ENCODE measurements around the gene CEP85. TPM values are rescaled to one million over a fixed set of nuclear protein-coding genes. Genes with fewer than 3 reads are reported as not detected.

The CEP85 gene
- total and polyA plus RNA-seq, 2 of the 13 experiments (the other 11 are each of a cell fraction or from before 2014, with no cell fraction given): 16.1 to 26.7 TPM

DNA sequence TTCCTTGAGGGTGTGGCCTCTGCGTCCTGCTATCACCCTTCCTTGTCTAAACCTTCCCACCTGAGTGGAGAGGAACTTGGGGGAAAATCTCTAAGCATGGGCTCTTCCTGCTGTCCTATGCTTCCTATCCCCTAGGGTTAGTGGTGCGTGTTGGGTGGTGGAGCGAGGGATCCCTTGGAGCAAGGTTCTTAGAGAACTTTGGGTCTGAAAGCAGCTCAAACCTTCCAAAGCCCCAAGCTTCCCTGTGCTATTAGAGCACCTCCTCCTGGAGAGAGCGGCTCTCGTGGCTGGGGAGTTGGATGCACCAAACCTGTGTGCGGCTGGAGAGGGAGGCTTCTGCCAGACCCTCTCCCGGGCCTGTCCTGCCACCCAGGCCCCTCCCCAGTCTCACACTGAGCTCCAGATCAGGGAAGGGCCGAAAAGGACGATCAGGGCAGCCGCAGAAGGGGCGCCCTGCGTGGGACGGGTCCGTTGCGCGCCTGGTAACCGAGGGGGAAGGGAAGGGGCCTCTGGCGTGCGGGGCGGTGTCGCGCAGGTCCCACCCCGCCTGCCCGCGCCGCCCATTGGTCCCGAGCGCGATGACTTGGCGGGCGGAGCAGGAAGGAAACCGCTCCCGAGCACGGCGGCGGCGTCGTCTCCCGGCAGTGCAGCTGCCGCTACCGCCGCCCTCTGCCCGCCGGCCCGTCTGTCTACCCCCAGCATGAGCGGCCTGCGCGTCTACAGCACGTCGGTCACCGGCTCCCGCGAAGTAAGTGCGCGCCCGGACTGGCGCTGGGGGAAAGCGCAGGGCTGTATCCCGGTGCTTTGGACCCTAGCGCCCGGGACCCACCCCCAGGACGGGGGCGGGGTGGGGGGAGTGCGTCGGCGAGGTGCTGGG lies 45.7 kb downstream of the CEP85 start, which contains the start of gene SH3BGRL3 (continued):
- TF ChIP-seq KAT8 (CRISPR knock-in tag; IDR thresholded peaks at IDR 0.05): peak; percentile 73
- no peak for TF ChIP-seq HNRNPL (IDR thresholded peaks at IDR 0.05; ENCODE audit: low read depth, low read length)
- TF ChIP-seq REL (CRISPR knock-in tag; conservative IDR thresholded peaks at IDR 0.05): 0 out of 2 replicates have a peak, but pooled peaks have one; percentile 62
- no peak; the same call in 1 of the 2 replicates for TF ChIP-seq MAZ (IDR thresholded peaks at IDR 0.05; ENCODE audit: borderline replicate concordance, low read depth, low read length)
- peak; percentile 86; the same call in 1 of the 2 replicates for TF ChIP-seq MAZ (CRISPR knock-in tag; IDR thresholded peaks at IDR 0.05; ENCODE audit: low read depth)
- TF ChIP-seq FLYWCH1 (CRISPR knock-in tag; IDR thresholded peaks at IDR 0.05): no peak
- TF ChIP-seq CSRNP1 (CRISPR knock-in tag; IDR thresholded peaks at IDR 0.05): peak; percentile 71; the same call in 1 of the 2 replicates
- TF ChIP-seq ZNF678 (CRISPR knock-in tag; IDR thresholded peaks at IDR 0.05): no peak
- TF ChIP-seq HOXA5 (CRISPR knock-in tag; IDR thresholded peaks at IDR 0.05): no peak
- TF ChIP-seq ZNF777 (CRISPR knock-in tag; IDR thresholded peaks at IDR 0.05): 0 out of 2 replicates have a peak, but pooled peaks have one; percentile 49
- TF ChIP-seq, protein P1, sequence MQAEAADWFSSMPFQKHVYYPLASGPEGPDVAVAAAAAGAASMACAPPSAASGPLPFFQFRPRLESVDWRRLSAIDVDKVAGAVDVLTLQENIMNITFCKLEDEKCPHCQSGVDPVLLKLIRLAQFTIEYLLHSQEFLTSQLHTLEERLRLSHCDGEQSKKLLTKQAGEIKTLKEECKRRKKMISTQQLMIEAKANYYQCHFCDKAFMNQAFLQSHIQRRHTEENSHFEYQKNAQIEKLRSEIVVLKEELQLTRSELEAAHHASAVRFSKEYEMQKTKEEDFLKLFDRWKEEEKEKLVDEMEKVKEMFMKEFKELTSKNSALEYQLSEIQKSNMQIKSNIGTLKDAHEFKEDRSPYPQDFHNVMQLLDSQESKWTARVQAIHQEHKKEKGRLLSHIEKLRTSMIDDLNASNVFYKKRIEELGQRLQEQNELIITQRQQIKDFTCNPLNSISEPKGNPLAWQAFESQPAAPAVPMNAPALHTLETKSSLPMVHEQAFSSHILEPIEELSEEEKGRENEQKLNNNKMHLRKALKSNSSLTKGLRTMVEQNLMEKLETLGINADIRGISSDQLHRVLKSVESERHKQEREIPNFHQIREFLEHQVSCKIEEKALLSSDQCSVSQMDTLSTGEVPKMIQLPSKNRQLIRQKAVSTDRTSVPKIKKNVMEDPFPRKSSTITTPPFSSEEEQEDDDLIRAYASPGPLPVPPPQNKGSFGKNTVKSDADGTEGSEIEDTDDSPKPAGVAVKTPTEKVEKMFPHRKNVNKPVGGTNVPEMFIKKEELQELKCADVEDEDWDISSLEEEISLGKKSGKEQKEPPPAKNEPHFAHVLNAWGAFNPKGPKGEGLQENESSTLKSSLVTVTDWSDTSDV (CRISPR knock-in tag; IDR thresholded peaks at IDR 0.05): 0 out of 2 replicates have a peak, but pooled peaks have one; percentile 83
- no peak for TF ChIP-seq ZNF460 (CRISPR knock-in tag; IDR thresholded peaks at IDR 0.05; ENCODE audit: borderline replicate concordance)
- TF ChIP-seq, protein P2, sequence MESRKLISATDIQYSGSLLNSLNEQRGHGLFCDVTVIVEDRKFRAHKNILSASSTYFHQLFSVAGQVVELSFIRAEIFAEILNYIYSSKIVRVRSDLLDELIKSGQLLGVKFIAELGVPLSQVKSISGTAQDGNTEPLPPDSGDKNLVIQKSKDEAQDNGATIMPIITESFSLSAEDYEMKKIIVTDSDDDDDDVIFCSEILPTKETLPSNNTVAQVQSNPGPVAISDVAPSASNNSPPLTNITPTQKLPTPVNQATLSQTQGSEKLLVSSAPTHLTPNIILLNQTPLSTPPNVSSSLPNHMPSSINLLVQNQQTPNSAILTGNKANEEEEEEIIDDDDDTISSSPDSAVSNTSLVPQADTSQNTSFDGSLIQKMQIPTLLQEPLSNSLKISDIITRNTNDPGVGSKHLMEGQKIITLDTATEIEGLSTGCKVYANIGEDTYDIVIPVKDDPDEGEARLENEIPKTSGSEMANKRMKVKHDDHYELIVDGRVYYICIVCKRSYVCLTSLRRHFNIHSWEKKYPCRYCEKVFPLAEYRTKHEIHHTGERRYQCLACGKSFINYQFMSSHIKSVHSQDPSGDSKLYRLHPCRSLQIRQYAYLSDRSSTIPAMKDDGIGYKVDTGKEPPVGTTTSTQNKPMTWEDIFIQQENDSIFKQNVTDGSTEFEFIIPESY (CRISPR knock-in tag; IDR thresholded peaks at IDR 0.05): no peak
- TF ChIP-seq ZNF275 (CRISPR knock-in tag; IDR thresholded peaks at IDR 0.05; ENCODE audit: borderline replicate concordance): no peak
- no peak for TF ChIP-seq ZNF317 (CRISPR knock-in tag; IDR thresholded peaks at IDR 0.05)
- no peak for TF ChIP-seq FOXP4 (CRISPR knock-in tag; IDR thresholded peaks at IDR 0.05)
- TF ChIP-seq ZNF83 (CRISPR knock-in tag; IDR thresholded peaks at IDR 0.05; ENCODE audit: borderline replicate concordance): peak; percentile 76; the same call in 1 of the 2 replicates

All from HepG2 (cell line).